GM04504 (cell line): ENCODE data around the gene SPATA31A6.
"Not testable (repeated sequence)": the region's sequence is repeated elsewhere in the genome, so short reads cannot be mapped to it uniquely, and the experiment has no call there.

ENCODE experiments used
- DNase-seq: peaks from one replicate; pipeline ENCODE4 v3.0.0-alpha.2; 2012; ENCODE audit warnings: low read depth

The SPATA31A6 gene

DNA sequence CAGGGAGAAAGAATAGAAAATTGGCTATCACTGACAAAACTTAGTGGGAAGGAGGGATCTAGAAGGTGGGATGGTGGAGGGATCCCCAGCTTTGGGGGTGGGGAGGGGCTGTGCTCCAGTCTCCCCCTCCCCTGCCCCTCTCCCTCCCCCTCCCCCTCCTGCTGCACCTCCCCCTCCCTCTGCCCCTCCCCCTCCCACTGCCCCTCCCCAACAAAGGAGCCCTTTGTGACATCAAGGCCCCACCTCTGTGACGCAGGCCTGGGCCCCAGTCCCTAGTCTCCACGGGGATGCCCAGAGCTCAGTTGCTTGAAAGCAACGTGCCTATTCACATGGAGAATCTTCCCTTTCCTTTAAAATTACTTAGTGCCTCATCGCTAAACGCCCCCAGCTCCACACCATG lies at the start of gene SPATA31A6:
Gene SPATA31A6 (plus strand): TSS at position 301 of the 400 bp plus-strand sequence. CDS start 29 bp downstream, at position 330.
- not testable (repeated sequence) for DNase-seq

DNA sequence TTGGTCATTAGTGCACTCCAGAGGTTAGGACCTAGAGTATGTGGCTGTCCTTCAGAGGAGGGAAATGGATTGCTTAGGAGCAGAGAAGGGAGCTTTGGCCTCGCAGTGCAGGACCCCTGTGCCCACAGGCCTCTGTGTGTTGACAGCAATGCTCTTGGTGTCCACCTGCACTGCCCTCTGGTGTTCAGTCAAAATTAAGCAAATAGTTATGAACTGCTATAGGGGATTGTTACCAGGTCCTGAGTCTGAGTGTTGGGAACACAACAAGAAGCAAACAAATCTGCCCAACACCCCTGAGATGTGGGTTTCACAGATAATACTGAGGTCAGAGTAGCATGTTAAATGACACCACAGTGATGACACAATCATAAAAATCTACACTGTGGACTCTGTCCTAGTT lies 23.2 kb upstream of the SPATA31A6 start:
- DNase-seq, result not testable (repeated sequence)

DNA sequence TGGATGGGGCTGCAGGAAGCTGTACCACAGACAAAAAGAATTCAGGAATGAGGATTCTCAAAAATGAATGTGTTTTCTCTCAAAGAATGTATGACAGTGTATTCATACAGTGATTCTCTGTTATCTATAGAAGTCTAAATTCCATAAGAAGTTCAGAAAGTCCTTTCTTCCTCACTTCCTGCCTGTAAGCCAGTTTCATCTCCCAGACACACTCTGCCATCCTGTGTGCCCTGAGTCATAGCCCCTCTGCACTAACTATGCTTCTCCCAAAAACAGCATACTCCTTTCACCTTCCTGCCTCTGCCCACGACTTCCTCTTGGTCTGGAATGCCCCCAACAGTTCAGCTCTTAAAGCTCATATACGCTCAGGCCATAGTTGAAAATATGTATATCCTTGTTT lies 36.4 kb downstream of the SPATA31A6 start:
- DNase-seq, result not testable (repeated sequence)

DNA sequence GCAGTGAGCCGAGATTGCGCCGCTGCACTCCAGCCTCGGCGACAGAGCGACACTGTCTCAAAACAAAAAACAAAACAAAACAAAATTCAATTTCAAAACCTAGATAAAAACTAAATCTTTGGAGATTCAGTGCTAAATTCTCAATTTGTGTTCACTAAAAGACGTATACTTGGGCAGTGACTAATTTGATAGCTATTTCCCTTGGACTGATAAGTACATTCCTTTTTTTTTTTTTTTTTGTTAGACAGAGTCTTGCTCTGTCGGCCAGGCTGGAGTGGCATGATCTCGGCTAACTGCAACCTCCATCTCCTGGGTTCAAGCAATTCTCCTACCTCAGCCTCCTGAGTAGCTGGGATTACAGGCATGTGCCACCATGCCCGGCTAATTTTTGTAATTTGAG lies 39.8 kb downstream of the SPATA31A6 start:
- not testable (repeated sequence) for DNase-seq

DNA sequence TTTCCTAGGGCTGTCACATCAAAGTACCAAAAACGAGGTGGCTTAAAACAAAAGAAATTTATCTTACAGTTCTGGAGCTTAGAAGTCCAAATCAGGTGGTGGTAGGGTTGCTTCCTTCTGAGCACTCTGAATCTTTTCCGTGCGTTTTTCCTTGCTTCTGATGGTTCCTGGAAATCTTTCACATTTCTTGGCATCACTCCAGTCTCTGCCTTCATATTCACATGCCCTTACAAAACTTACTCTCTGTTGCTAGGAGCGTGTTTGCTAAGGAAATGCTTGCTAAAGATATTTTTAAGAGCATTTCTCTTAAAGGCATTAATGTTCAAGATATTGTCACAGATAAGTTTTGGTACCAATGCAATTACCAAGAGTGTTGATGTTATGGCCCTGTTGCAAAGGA lies 49.6 kb downstream of the SPATA31A6 start:
- DNase-seq, result not testable (repeated sequence)

DNA sequence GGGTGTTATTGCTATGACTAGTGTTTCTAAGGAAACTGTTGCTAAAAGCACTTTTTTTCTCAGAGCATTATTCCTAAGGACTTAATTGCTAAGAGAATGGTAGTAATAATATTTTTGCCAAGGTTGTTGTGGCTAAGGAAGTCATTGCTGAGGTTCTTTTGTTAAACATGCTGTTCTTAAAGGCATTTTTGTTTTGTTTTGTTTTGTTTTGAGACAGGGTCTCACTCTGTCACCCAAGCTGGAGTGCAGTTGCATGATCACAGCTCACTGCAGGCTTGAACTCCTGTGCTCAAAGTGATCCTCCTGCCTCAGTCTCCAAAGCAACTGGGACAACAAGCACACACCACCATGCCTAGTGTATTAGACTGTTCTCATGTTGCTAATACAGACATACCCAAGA lies 51.2 kb downstream of the SPATA31A6 start:
- not testable (repeated sequence) for DNase-seq

DNA sequence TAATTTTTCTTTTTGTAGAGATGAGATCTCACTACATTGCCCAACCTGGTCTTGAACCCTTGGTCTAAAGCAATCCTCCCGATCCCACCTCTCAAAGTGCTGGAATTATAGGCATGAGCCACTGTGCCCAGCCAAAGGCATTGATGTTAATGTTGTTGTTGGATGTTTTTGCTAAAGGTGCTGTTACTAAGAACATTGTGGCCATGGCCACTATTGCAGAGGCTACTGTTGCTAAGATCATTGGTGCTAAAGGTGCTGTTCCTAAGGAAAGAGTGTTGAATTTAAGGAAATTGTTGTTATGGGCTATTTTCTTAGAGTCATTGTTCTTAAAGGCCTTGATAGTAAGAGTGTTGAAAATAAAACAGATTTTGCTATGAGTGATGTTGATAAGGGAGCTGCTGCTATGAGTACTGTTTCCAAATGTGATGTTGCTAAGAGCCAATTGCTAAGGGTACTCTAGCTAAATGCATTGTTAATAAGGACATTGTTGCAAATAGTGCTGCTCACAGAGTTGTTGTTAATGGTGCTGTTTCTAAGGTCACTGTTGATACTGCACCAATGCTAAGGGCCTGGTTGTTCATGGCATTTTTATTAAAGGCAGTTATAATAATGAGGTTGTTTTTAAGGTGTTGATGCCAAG lies 52.0 kb downstream of the SPATA31A6 start:
- DNase-seq, result not testable (repeated sequence)

DNA sequence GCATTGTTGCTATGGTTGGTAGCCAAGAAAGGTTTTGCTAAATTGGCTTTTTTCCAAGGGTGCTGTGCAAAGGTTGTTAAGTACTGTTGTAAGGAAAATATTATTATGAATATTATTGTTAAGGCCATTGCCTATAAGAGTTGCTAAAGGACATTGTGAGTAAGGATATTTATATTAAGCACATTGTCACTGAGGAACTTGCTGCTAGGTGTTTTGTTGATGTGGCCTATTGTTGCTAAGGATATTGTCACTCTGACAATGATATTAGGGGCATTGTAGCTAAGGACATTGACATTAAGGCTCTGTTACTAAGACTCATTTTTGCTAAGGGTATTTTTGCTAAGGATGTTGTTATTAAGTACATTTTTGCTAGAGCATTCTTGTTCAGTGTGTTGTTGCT lies 52.6 kb downstream of the SPATA31A6 start:
- not testable (repeated sequence) for DNase-seq

DNA sequence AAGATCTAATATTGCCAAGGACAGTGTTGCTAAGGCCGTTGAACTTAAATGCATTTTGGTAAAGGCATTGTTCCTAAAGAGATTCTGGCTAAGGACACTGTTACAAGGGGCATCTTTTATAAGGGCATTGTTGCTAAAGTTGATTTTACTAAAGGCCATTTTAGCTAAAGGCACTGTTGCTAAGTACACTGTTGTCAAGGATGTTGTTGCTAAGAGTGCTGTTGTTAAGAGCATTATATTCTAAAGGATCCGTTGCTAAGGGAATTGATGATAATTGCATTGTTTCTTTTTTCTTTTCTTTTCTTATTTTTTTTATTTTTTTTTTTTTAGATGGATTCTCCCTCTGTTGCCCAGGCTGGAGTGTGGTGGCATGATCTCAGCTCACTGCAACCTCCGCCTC lies 53.9 kb downstream of the SPATA31A6 start:
- not testable (repeated sequence) for DNase-seq

DNA sequence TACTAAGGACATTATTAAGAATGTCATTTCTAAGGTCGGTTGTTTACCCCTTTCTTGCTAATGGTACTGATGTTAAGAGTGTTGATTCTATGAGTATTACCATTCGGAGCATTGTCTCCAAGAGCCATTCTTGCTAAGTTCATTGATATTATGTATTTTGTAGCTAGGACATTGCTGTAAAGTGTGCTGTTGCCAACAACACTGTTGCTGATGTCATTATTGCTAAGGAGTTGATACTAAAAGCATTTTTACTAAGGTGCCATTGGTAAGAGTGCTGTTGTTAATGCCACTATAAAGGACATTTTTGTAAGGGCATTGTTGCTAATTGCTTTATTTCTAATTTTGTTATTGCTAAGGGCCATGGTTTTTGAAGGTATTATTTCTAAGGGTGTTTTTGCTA lies 55.4 kb downstream of the SPATA31A6 start:
- DNase-seq, result not testable (repeated sequence)
